Mucosa of descending colon (tissue), 3 donors: ENCODE results near the gene TMPRSS3. TPM values are rescaled to one million over a fixed set of nuclear protein-coding genes. Genes with fewer than 3 reads are reported as not detected.

ENCODE experiments used
- ATAC-seq: fragments of 200-7000 bp; cut with Tn5 transposase; one replicate; pipeline ENCODE4 v1.9.1; 2020; ENCODE audit warnings: mild to moderate bottlenecking, moderate library complexity
- DNase-seq, 3 donors: peaks; one replicate each; pipeline ENCODE4 v3.0.0-alpha.2; 2020
- H3K36me3 ChIP-seq: fragments of 200-600 bp; one replicate; pipeline ENCODE4 v1.8.0; 2021; ENCODE audit warnings: low read depth, mild to moderate bottlenecking
- H3K4me1 ChIP-seq: fragments of 200-600 bp; one replicate; pipeline ENCODE4 v1.8.0; 2021; ENCODE audit warnings: low read depth, mild to moderate bottlenecking
- H3K4me3 ChIP-seq: fragments of 200-600 bp; one replicate; pipeline ENCODE4 v1.8.0; 2021; ENCODE audit warnings: mild to moderate bottlenecking
- H3K9me3 ChIP-seq: fragments of 200-600 bp; one replicate; pipeline ENCODE4 v1.8.0; 2021; ENCODE audit warnings: mild to moderate bottlenecking
- CTCF ChIP-seq: fragments of 200-600 bp; IDR thresholded peaks from one replicate; pipeline ENCODE4 v1.8.0; 2022; ENCODE audit warnings: antibody characterized with exemption, mild to moderate bottlenecking
- intact Hi-C, 2 donors: fragments of 100-400 bp; cut with DNase I in 1 of 2; cut with micrococcal nuclease in 1 of 2; formaldehyde crosslinking; loops; one replicate each; pipeline versions ENCODE4 v1.11.0 to v1.11.1; 2022; cut with DNase I, micrococcal nuclease
- total RNA-seq, 3 donors: library from RNA; stranded (reverse); fragmentation: NEBNext Ultra II Directional in 2 of 3; extraction: Animal tissue kit (Norgen Biotek cat#: 25700) in 2 of 3; gene quantifications; one replicate each; pipeline versions ENCODE4 v1.2.1 to v1.2.4, GENCODE V29; 2021 to 2023
- donor health status: DM: no; HTN: no; CAD: no; lungs with moderate emphysema.
- donor health status: DM: no; HTN: no; CAD: no.
- donor health status: DM: no; HTN: yes; CAD: no.

The TMPRSS3 gene
- total RNA-seq, 3 donors from 2014 or later = 0.35 to 0.72 (median 0.69) TPM

DNA sequence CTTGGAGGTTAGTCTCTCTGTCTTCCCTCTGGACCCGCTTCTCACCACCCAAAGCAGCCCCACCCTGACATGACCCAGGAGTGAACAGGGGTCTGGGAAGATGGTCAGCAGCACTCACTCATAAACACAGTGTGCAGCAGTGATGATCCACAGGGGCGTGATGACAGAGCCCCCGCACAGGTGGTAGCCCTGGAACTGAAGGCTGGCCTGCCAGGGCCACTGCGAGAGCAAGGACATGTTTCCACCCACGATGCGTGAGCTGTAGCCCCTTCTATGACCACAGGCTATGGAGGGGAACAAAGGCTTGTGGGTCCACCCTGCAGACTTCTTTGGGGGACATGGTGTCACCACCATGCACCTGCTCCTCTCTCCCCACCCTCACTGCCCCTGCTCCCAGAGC is 12.9 kb downstream of the TMPRSS3 start:
- DNase-seq (peak in 1 of 3 donors; percentile 25), ATAC-seq (no peak)
- Histone ChIP-seq H3K9me3 (no peaks in the 10 kb centered on the region), H3K4me3 (no peak overlapping the region), H3K36me3 (no peaks in the 10 kb centered on the region), H3K4me1 (peaks cover 14% of the 10 kb centered on the region)
- intact Hi-C loops = no loop called here
- TF ChIP-seq CTCF = no peak

- Histone ChIP-seq H3K4me3 (no peak overlapping the region), H3K9me3 (no peaks in the 10 kb centered on the region), H3K36me3 (no peaks in the 10 kb centered on the region), H3K4me1 (peaks cover 18% of the 10 kb centered on the region)
- intact Hi-C loops = no loop called here
- DNase-seq = peak; percentile 59 to 86 (median 77)
- peak; percentile 80 for ATAC-seq
- TF ChIP-seq CTCF = peak; percentile 76
These were observed 14.4 kb downstream of the TMPRSS3 start for GRCh38 chr21:42381347-42381984.

DNA sequence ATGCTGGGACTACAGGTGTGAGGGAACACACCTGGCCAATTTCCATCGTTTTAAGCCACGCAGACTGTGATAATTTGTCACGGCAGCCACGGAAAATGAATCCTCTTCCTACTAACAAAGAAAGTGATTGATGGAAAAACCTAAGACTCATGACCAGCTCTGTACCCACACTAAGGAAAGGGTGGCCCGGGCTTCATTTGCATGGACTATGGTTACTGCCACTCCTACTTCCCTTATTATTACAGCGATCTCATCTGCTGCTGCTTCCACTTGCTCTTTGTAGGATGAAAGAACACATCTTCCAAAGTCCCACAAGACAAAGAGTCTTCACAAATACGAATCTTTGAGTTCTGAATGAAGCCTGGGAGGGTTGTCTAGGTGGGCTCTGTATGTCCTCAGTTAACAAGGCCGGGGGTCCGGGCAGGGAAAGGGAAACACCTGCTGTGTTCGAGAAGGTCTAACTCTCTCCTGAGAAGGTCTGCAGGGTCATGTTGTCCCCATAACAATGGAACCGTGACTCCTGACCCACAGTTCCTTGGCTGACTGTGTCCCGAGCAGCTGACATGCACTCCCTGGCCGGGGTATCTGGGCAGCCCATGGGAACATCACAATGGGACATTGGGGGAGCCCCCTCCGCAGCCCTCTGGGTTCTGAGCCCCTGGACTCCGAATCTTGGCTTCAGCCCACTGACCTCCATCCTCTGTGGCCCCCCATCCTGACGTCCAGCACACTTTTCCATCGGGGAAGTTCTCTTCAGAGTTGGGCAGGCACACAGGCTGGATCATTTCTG is 16.2 kb downstream of the TMPRSS3 start:
- intact Hi-C loops = no loop called here

GRCh38 chr21:42378418-42378817 is 17.4 kb downstream of the TMPRSS3 start:
- DNase-seq (peak in 2 of 3 donors; percentile 12 to 16), ATAC-seq (no peak)
- no peaks in the 10 kb centered on the region for H3K9me3 ChIP-seq
- no peaks in the 10 kb centered on the region for H3K36me3 ChIP-seq
- peaks cover 4% of the 10 kb centered on the region for H3K4me1 ChIP-seq
- intact Hi-C loops = no loop called here
- TF ChIP-seq CTCF = no peak
- H3K4me3 ChIP-seq = no peak overlapping the region

More for the DNA sequence above, 16.2 kb downstream of the TMPRSS3 start:
- DNase-seq (peak in 2 of 3 donors; percentile 25 to 37), ATAC-seq (no peak)
- TF ChIP-seq CTCF = no peak
- Histone ChIP-seq H3K9me3 (no peaks in the 10 kb centered on the region), H3K4me3 (no peak overlapping the region), H3K36me3 (no peaks in the 10 kb centered on the region), H3K4me1 (peaks cover 7% of the 10 kb centered on the region)

DNA sequence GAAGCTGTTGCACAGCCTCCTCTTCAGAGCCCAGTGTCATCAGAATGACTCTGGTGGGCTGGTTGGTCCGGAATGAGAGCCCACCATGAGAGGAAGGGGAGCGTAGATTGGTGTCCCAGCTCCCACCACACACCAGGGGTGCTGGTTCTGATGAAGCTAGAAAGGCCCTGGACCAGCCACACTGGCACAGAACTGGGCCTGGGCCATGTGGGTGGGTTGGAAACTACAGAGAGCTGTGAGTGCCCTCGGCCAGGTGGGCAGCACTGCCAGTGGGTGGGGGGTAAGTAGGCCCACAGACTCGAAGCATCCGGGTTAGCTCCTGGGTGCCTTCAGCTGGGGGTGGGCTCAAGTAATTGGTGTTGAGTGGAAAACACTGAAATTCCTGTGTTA is 17.9 kb downstream of the TMPRSS3 start:
- DNase-seq = peak in 1 of 3 donors; percentile 26
- H3K36me3 ChIP-seq = no peaks in the 10 kb centered on the region
- H3K4me1 ChIP-seq = peaks cover 4% of the 10 kb centered on the region
- no peak for ATAC-seq
- TF ChIP-seq CTCF = no peak
- no peak overlapping the region for H3K4me3 ChIP-seq
- no peaks in the 10 kb centered on the region for H3K9me3 ChIP-seq
- intact Hi-C loops = no loop called here
